NCI-H146 treated with DMSO at 0.1 percent for 48 hours (cell line): ENCODE data around the gene N4BP3.
"Not testable (repeated sequence)": the region's sequence is repeated elsewhere in the genome, so short reads cannot be mapped to it uniquely, and the experiment has no call there.

ENCODE experiments used
- DNase-seq: peaks from one replicate; lab custom pipeline; 2025; ENCODE audit not compliant: unreplicated experiment; lab: John Stamatoyannopoulos, UW

N4BP3 gene

DNA sequence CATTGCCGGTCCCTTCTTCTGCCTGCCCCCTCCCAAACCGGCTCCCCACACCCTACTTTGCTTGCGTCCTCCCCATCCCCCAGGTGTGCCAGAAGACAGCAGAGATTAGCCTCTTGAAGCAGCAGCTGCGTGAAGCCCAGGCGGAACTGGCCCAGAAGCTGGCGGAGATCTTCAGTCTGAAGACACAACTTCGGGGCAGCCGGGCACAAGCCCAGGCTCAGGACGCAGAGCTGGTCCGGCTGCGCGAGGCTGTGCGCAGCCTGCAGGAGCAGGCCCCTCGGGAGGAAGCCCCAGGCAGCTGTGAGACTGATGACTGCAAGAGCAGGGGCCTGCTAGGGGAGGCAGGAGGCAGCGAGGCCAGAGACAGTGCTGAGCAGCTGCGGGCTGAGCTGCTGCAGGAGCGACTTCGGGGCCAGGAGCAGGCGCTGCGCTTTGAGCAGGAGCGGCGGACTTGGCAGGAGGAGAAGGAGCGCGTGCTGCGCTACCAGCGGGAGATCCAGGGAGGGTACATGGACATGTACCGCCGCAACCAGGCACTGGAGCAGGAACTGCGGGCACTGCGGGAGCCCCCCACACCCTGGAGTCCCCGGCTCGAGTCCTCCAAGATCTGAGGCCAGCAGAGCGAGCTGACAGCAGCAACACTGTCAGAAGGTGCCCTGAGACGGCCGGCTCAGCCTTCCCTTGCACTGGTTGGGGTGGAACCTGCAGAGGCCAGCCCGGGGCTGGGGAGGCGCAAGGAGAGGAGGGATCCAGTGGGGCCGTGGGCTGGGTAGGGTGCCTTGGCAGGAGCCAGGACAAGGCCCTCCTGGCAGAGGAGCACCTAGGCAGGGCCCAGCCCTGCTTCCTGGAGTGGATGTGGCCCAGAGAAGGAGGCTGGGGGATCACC lies 8.3 kb downstream of the N4BP3 start:
- no peak for DNase-seq

DNA sequence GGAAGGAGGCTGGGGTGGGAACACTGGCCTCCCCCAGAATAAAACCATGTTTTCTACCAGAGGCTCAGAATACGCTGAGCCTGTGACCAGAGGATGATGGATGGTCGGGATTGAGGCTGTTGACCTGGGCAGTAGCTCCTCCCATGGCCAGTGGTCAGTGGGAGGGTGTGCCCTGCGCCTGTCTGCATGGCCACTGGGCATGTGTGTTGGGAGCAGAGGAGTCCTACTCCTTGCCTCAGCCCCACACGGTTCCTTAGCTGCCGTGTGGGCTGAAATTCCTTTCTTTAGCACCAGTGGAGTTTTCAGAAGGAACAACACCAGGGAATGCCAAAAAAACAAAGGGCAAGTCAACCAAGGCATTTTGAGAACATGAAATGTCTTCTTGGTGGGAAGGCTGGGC lies 9.0 kb downstream of the N4BP3 start:
- DNase-seq = no peak

DNA sequence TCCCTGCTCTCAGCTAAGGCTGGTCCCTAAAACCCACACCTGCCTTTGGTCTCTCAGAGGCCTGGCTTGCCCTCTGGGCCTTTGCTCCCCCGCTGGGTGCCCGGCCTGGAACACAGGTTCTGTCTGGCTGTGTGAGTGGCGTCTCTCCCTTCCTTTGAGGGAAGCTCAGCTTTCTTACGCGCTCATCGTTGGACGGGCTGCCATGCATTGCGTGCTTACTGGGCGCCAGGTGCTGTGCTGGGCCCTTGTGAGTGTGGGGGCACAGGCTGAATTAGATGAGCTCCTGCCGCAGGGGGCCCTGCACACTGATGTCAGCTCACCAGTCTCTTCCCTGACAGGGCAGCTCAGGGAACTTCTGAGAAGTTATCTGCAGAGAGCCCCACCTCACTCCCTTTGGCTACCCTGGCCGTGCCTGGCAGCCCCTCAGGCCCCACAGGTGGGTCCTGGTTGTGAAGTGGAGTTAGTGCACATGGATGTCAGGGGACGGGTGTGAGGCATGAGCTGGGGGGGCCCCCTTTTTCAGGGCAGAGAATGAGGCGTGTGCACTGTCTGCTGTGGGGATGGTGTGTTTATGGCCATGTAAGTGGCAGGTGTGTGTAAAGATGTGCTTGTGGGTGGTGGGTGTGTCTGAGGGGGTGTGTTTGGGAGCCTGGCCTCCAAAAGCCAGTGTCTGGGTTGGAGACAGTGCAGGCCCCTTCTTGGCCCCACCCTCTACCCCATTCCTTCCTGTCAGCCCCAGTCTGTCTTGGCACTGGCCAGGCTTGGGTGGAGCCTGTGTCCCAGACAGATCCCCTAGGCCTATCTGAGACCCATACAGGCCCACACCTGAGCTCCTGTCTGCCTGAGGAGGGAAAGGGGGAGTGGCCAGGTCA lies 10.0 kb downstream of the N4BP3 start:
- DNase-seq = no peak

DNA sequence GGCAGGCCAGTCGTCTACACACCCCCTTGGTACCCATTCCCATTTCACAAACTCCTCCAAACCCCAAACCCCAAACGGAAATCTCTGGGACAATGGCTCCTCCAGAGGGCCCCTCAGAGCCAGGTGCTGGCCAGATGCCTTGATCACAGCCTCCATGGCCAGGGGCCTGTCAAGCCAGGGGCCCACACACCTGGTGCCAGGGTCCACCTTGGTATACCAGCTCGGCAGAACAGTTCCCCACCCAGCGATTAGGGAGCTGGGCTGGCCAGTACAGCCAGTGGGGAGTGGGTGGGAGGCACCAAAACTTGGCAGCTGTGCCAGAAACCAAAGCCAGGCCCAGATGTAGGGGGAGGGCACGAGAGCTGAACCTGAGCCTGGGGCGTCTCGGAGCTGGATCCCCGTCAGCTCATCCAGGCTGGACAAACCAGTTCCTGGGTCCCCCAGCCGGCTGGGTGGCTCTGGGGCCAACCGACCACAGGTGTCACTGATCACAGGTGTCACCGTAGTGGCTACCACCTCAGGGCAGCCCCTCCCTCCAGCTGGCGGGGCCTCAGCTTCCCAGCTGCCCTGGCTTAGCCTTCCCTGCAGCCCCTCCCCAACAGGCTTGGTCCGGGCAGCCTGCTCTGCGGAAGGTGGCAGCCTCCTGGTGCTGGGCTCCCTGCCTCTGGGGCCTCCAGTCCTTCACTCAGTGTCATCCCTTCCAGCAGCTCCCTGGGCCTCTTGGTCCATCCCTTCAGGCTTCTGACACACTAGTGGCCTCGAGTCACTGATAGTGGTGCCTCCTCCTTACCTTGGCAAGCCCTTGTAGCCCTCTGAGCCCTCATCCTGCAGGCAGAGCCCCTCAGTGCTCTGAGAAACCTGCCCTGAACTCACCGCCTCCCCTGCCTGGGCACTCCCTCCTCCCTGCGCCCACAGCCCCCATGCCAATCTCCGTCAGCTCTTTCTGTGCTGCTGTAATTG lies 10.9 kb downstream of the N4BP3 start:
- no peak for DNase-seq

DNA sequence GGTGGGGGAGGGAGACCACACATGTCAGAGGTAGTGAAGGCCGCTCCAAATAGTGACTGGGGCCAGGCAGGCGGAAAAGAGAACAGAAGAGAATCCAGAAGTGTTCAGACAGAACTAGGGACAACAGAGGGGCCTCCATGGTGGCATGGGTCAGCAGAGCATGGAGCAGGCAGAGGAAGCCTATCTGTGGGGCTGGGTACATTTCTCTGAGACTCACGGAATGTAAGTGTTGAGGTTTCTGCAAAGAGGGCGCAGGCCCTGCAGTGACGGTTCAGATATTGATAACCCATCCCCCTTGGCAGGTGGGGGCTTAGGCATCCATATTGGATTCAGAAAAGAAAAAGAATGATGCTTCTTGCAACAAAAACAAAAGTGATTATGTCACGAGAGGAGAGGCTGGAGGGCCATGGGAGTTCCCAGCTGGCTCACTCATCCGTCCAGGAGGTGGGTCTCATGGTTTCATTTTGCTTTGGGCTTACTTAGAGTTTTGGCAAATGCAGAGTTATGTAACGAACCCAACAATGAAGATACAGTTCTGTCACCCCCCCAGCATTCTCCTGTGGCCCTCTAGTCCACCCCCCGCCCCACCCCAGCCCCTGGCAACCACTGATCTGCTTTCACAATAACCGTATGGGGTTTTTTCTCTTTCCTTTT lies 12.0 kb downstream of the N4BP3 start:
- no peak for DNase-seq

DNA sequence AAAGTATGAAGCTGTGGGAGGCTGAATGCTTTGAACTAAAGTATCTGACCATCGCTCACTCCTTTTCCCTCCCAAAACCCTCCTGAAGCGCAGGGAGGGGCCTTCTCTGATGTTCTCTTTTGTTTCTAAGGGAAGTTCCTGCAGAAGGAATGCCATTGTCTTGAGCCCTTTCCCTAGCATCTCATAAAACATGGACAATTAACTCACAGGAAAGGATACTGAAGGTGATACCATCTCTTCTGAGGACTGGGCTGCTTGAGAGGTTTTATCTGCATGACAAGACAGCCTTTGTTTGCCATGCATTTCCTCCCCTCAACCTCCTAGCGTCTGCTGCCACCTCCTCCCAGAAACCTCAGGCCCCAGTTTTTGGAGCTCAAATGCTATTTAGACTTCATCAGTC lies 13.2 kb downstream of the N4BP3 start:
- no peak for DNase-seq

DNA sequence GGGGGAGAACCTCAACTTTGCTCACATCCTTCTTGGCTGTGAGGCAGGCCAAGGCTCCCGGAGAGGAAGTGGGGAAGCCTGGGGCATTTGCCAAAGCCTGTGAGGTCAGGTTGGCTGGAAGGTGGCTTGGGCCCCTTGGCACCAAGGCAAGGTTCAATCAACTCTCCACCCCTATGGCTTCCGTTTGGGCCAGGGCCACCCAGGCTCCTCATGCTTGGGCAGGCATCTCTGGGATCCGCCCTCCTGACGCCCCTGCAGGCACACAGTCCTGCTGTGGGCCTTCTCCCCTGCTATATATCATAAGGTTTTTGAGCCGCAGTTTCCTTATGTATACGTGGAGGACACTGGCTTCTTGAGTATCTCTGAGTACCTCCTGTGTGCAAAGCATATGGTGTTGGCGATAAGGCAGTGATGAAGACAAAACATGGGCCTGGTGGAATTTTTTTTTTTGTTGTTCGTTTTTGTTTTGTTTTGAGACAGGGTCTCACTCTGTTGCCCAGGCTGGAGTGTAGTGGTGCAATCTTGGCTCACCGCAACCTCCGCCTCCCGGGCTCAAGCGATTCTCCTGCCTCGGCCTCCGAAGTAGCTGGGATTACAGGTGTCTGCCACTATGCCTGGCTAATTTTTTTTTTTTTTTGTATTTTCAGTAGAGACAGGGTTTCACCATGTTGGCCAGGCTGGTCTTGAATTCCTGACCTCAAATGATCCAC lies 14.1 kb downstream of the N4BP3 start:
- not testable (repeated sequence) for DNase-seq

DNA sequence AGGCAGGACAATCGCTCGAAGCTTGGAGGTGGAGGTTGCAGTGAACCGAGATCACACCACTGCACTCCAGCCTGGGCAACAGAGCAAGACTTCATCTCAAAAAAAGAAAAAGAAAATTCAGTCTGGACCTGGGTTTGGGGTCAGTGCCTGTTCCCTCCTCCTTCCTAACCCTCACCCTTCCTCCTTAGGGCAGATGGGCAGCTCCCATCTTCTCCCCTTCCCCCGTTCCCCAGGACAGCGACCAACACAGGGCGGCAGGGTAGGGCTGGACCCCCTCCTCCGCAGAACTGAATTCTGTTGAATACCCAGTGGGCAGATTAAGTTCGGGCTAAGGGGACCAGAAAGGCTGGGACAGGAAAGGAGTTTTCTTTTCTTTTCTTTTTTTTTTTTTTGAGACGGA lies 16.0 kb downstream of the N4BP3 start:
- DNase-seq = no peak

DNA sequence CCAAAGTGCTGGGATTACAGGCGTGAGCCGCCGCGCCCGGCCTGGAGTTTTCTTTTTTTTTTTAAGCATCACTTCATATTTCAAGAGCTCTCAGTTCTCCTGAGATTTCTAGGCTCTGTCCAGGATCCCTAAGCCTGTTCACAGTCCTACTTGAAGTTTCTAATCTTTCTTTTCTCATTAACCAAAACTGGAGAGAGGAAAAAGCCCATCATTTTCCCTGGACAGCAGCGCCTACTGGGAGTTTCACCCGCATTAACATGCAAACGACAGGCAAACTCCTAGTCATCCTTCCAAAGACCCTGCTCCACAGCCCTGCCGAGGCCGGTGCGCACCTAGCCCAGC lies 16.9 kb downstream of the N4BP3 start:
- not testable (repeated sequence) for DNase-seq

DNA sequence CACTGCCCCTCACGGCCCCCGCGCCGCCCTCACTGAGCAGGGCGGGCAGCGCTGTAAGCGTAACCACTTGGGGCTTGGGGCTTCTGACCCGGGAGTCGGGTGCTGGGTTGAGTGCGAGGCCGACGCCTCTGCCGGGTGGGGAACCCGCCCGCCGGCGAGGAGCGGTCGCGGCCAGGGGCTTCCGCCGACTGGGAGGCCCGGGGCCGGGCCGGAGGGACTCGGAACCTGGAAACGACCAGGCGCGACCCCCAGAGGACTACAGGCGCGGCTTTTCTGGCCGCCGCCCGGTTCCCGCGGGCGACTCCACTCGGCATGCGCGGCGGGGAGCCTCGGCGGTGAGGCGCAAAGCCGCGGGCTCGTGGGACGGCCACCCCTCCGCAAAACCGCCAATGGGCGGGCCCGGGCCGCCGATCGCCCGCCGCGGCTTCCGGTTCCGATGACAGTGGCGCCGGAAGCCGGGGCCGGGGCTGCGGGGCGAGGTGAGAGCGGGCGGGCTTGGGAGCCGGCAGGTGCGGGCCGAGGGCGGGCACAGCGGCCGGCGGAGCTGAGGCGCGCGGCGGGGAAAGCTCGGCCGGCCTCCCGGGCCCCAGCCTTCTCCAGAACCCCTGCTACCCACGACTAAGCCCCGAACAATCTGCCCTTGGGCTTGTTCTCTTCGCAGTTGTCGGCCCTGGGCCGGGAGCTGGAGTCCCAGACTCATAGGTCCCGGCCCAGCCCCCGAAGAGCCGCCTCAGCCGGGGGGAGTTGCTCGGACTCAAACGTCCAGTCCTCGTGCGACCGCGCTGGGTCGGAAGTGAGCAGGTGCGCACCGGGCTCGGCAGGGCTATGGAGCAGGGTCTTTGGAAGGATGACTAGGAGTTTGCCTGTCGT lies 17.5 kb downstream of the N4BP3 start, which contains the start of gene RMND5B:
Gene RMND5B (plus strand): TSS at position 439 of the 870 bp plus-strand sequence. CDS start 7,106 bp downstream, outside the sequence.
- DNase-seq = peak; percentile 52

DNA sequence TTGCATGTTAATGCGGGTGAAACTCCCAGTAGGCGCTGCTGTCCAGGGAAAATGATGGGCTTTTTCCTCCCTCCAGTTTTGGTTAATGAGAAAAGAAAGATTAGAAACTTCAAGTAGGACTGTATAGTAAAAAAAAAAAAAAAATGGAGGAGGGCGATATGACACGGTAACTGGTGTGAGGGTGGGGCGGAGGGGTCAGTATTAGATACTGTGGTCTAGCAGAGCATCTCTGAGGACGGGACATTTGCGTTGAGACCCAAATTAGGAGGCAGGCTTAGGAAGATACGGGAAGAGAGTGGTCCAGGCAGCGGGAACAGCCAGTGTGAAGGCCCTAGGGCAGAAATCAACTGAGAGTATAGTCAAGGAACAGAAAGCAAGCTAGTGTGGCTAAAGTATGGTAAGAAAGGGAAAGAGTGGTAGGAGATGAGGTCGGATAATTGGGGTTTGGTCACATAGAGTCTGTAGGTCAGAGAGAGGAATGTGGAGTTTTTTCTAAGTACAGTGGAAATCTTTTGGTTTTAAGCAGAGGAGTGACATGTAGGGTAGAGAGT lies 18.2 kb downstream of the N4BP3 start:
- DNase-seq = no peak

DNA sequence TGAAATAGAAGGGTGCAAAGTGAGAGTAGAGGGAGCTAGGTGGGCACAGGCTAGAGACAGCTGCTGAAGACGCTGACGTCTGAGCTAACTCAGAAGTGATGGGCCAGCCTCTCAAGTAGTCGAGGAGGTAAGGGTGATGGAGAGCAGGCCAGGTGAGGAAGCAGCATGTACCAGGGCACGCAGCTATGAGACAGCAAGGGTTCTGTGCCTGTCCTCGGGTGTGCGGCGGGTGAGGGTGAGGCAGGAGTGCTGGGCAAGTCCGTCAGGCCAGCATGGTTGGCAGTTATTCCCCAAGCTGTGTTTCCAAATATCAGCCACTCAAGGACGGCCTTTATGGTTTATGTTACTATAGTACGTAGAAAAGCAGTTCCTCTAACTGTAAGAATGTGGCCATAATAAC lies 23.7 kb downstream of the N4BP3 start:
- DNase-seq = no peak

DNA sequence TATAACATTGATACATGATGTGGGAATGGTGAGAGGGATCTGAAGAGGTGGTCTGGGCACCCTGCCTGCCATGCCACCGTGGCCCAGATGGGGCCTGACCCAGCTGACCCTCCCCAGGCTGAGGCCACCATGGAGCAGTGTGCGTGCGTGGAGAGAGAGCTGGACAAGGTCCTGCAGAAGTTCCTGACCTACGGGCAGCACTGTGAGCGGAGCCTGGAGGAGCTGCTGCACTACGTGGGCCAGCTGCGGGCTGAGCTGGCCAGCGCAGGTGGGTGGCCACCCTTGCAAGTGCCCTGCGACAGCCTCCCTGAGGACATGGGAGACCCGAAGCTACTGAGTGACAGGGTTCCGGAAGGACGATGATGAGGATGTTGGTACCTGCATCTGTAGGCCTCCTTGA lies 24.7 kb downstream of the N4BP3 start:
- no peak for DNase-seq

DNA sequence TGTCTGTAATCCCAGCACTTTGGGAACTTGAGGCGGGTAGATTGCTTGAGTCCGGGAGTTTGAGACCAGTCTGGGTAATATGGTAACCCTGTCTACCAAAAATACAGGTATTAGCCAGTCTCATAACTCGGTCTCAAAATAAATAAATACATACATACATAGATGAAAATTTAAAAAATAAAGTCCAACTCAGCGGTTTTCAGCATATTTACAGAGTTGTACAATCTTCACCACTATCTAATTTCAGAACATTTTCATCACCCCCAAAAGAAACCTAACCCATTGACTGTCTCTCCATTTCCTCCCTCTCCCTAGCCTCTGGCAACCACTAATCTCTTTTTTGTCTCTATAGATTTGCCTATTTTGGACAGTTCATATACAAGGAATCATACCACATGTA lies 28.2 kb downstream of the N4BP3 start:
- DNase-seq = no peak

DNA sequence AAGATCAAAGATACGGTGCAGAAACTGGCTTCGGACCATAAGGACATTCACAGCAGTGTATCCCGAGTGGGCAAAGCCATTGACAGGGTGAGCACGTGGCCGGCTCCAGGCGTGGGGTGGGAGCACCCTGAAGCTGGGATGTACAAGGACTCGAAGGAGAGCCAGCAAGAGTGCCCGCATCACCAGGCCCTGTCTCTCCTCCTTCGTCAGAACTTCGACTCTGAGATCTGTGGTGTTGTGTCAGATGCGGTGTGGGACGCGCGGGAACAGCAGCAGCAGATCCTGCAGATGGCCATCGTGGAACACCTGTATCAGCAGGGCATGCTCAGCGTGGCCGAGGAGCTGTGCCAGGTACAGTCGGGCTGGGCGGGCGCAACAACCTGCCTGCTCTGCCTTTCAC lies 29.3 kb downstream of the N4BP3 start:
- DNase-seq = no peak

DNA sequence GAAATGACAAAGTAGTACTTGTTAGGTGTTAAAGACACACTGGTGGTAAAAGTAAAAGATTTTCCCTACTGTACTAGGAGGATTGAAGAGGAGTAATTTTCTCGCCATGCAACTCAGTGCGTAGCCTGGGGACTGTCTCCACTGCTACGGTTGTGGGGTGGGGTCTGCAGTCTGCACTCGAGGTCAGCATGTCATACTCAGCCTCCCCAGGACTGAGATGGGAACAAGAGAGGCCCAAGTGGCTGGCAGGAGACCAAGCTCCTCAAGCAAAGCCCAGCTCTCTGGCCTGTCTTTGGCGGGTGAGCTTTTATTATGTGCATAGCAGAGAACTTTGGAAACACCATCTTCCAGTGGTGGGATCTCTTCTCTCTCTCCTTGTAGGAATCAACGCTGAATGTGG lies 29.9 kb downstream of the N4BP3 start:
- DNase-seq = no peak

DNA sequence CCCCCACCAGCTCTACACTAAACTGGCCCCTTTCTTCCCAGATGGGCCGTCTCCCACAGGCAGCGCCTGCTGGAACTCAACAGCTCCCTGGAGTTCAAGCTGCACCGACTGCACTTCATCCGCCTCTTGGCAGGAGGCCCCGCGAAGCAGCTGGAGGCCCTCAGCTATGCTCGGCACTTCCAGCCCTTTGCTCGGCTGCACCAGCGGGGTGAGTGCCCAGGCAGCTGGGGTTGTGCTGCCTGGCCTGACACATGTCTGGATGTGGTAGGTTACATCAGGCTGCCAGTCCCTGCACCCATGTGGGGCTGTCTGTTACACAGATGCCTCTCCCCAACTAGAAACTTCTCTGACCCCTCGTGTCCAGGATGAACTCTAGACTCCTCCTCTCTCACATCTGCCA lies 30.6 kb downstream of the N4BP3 start:
- no peak for DNase-seq

DNA sequence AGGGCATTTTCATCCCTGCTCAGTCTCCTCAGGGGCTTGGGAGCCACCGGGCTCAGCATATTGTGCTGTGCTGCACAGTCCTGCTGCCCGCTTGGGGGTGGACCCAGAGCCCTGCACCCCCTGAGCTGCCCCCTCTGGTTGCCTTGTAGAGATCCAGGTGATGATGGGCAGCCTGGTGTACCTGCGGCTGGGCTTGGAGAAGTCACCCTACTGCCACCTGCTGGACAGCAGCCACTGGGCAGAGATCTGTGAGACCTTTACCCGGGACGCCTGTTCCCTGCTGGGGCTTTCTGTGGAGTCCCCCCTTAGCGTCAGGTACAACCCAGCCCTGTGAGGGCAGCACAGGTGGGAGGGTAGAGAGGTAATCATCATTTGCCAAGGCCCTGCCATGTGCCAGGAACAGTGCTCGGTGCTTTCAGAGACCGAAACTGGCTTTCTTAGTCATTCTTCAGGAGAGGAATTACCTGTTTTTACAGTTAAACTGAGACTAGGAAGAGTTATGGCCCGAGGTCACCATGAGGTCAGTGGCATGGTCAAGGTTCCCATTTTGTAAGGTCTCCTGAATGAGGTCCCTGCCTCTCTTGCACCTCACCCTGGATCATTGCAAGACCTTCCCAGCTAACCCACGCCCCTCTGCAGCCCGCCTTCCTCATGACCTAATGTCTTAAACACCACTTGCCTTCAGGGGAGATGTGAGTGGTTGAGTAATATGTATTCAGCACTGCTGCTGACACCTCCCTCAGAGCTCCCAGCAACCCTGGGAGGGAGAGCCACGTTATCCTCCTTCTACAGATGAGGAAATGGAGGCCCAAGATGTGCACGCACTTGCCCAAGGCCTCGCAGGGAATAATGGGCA lies 32.9 kb downstream of the N4BP3 start:
- DNase-seq = peak; percentile 4
